ENCODE data around the gene NOL6.
"Not testable (repeated sequence)": the region's sequence is repeated elsewhere in the genome, so short reads cannot be mapped to it uniquely, and the experiment has no call there.

Gene NOL6

DNA sequence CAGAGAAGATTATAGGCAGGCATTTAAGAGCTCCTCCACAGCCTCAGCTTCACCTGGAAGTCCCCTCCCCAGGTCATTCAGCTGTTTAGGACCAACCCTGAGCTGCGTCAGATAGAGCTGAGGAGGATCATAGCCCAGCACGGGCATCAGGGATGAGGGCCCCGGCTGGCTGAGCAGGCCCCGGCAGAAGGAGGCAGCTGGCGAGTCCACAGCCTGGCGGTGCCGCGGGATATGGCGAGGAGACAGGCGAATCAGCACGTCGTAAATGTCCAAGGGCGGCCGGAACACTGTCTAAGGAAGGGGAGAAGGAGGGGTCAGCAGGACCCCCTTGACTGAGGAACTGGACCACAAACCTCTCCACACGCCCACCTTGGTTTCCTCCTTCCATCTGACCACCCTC lies 10.6 kb downstream of the NOL6 start:
- no peak for DNase-seq (ENCODE audit: low spot score)
- no peak overlapping the region for H3K4me3 ChIP-seq
- no peak overlapping the region for H3K27ac ChIP-seq
- TF ChIP-seq CTCF (IDR thresholded peaks at IDR 0.05) = no peak

GRCh38 chr9:33461492-33461891 lies 12.2 kb downstream of the NOL6 start:
- no peak for DNase-seq (ENCODE audit: low spot score)
- H3K4me3 ChIP-seq = no peak overlapping the region
- TF ChIP-seq CTCF (IDR thresholded peaks at IDR 0.05) = no peak
- no peak overlapping the region for H3K27ac ChIP-seq

DNA sequence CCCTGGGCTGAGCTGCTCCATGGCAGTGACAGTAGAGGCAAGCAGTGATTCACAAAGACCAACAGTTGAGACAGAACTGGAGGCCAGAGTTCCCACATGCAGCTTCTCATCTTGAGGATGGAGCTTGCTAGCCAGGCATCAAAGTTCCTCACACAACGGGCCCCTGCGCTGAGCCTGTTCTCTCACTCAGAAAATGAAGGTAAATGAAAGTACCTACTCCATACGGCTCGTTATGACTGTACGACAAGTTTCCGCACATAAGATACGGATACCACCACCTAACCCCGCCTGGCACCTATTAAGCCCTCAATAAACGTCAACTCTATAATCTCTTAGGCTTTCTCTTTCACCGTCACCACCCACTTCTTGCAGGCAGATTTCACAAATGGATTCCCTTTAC lies 12.9 kb downstream of the NOL6 start:
- no peak for DNase-seq (ENCODE audit: low spot score)
- TF ChIP-seq CTCF (IDR thresholded peaks at IDR 0.05) = no peak
- no peak overlapping the region for H3K27ac ChIP-seq
- no peak overlapping the region for H3K4me3 ChIP-seq

DNA sequence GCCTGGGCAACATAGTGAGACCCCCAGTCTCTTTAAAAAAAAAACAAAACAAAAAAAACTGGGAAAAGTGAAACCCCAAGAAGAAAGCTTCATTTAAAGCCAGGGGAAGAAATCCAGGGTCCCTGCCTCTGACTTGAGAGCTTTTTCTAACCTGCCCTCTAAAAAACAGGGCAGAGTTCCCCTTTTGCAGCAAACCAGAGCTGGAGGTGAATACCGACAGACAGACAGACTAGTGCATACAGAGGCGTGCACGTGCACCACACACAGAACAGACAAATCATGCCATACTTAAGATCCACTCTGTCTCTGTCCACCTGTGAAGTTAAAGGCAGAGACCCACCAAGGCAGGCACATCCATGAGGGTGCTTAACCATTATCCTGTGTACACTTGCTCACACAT lies 14.6 kb downstream of the NOL6 start:
- DNase-seq (ENCODE audit: low spot score) = no peak
- no peak for TF ChIP-seq CTCF (IDR thresholded peaks at IDR 0.05)
- Histone ChIP-seq H3K27ac (no peak overlapping the region), H3K4me3 (no peak overlapping the region)

GRCh38 chr9:33458444-33458843 lies 15.3 kb downstream of the NOL6 start:
- Histone ChIP-seq H3K4me3 (no peak overlapping the region), H3K27ac (no peak overlapping the region)
- no peak for DNase-seq (ENCODE audit: low spot score)
- no peak for TF ChIP-seq CTCF (IDR thresholded peaks at IDR 0.05)

- DNase-seq (ENCODE audit: low spot score) = no peak
- H3K4me3 ChIP-seq = no peak overlapping the region
- H3K27ac ChIP-seq = no peak overlapping the region
- TF ChIP-seq CTCF (IDR thresholded peaks at IDR 0.05) = no peak
These were observed 17.8 kb downstream of the NOL6 start for GRCh38 chr9:33455945-33456344.

- not testable (repeated sequence) for H3K4me3 ChIP-seq; H3K27ac ChIP-seq; DNase-seq (ENCODE audit: low spot score)
These were observed 18.3 kb downstream of the NOL6 start for GRCh38 chr9:33455456-33455855.

GRCh38 chr9:33454661-33455026 lies 19.1 kb downstream of the NOL6 start:
- not testable (repeated sequence) for H3K4me3 ChIP-seq; H3K27ac ChIP-seq; DNase-seq (ENCODE audit: low spot score)
